Naive thymus-derived CD8-positive, alpha-beta T cell (primary cell): ENCODE data around the gene TSPAN18. TPM values are rescaled to one million over a fixed set of nuclear protein-coding genes. Genes with fewer than 3 reads are reported as not detected.

Experiments used
- ATAC-seq, 2 donors: fragments of 150-1000 bp; cut with Tn5 transposase in 1 of 2; sonication (Bioruptor Pico), chemical (Tn5 transposase) in 1 of 2; 1 replicate in 1 of 2; 2 replicates in 1 of 2; pipeline ENCODE4 v1.10.0; 2021; ENCODE audit warnings: mild to moderate bottlenecking in 2 of 2, moderate library complexity in 2 of 2
- POLR2A ChIA-PET: fragments of 350-600 bp; sonication (Branson Sonifier 250); formaldehyde crosslinking; loops from one replicate; lab custom pipeline; 2021; ENCODE audit warnings: antibody characterized with exemption; lab: Charles Lee
- DNase-seq, 10 donors: peaks; one replicate each; pipeline versions ENCODE4 v3.0.0 to v3.0.0-alpha.2; 2020 to 2022
- H3K27ac Mint-ChIP-seq, 10 donors: one replicate each; pipeline ENCODE4 v1.8.0; 2020 to 2022; ENCODE audit warnings: mild to moderate bottlenecking in 10 of 10, mixed read lengths in 10 of 10, moderate library complexity in 4 of 10, inconsistent platforms in 1 of 10
- H3K27me3 Mint-ChIP-seq, 5 donors: one replicate each; pipeline ENCODE4 v1.8.0; 2021 to 2022; ENCODE audit warnings: mixed read lengths in 5 of 5
- H3K36me3 Mint-ChIP-seq, 3 donors: one replicate each; pipeline ENCODE4 v1.8.0; 2020 to 2022; ENCODE audit warnings: mixed read lengths in 3 of 3, mild to moderate bottlenecking in 2 of 3, inconsistent platforms in 1 of 3
- H3K4me1 Mint-ChIP-seq, 4 donors: one replicate each; pipeline ENCODE4 v1.8.0; 2021 to 2022; ENCODE audit warnings: mixed read lengths in 4 of 4
- H3K4me3 Mint-ChIP-seq, 10 donors: one replicate each; pipeline ENCODE4 v1.8.0; 2020 to 2022; ENCODE audit warnings: mild to moderate bottlenecking in 10 of 10, mixed read lengths in 10 of 10, moderate library complexity in 6 of 10, inconsistent platforms in 1 of 10
- H3K9me3 Mint-ChIP-seq, 9 donors: one replicate each; pipeline ENCODE4 v1.8.0; 2020 to 2022; ENCODE audit warnings: mixed read lengths in 9 of 9, mild to moderate bottlenecking in 3 of 9, inconsistent platforms in 1 of 9, moderate library complexity in 1 of 9
- polyA plus RNA-seq, 3 donors: library from polyadenylated mRNA; unstranded; fragments of 300-500 nt; fragmentation: Illumina TruSeq; gene quantifications; one replicate each; pipeline ENCODE4 v1.2.3, GENCODE V29; 2021
- total RNA-seq, 8 experiments: library from RNA in 2 of 8; stranded (reverse) in 2 of 8; gene quantifications; one replicate each; pipeline ENCODE4 v1.2.3 and lab custom pipeline; 2021 to 2026

TSPAN18 gene
- total and polyA plus RNA-seq, 5 experiments from 2014 or later: 0.73 to 5.5 (median 1.5) TPM

GRCh38 chr11:44941259-44942021, 214.7 kb downstream of the TSPAN18 start:
- no peak overlapping the region for H3K4me3 Mint-ChIP-seq
- H3K4me1 Mint-ChIP-seq: peaks cover 4 to 59% (median 12%) of the 10 kb centered on the region in 4 donors
- H3K36me3 Mint-ChIP-seq: no peaks in the 10 kb centered on the region
- POLR2A ChIA-PET: interaction anchor here (1.2 kb wide), 1 partner anchor 161 kb away, joined by 4 read pairs; no protein-coding TSS in a partner anchor
- peak overlapping the region in 2 of 10 donors; percentile 15 to 27 for H3K27ac Mint-ChIP-seq
- no peaks in the 10 kb centered on the region for H3K9me3 Mint-ChIP-seq
- no peak for DNase-seq
- no peak for ATAC-seq
- no peaks in the 10 kb centered on the region for H3K27me3 Mint-ChIP-seq

DNA sequence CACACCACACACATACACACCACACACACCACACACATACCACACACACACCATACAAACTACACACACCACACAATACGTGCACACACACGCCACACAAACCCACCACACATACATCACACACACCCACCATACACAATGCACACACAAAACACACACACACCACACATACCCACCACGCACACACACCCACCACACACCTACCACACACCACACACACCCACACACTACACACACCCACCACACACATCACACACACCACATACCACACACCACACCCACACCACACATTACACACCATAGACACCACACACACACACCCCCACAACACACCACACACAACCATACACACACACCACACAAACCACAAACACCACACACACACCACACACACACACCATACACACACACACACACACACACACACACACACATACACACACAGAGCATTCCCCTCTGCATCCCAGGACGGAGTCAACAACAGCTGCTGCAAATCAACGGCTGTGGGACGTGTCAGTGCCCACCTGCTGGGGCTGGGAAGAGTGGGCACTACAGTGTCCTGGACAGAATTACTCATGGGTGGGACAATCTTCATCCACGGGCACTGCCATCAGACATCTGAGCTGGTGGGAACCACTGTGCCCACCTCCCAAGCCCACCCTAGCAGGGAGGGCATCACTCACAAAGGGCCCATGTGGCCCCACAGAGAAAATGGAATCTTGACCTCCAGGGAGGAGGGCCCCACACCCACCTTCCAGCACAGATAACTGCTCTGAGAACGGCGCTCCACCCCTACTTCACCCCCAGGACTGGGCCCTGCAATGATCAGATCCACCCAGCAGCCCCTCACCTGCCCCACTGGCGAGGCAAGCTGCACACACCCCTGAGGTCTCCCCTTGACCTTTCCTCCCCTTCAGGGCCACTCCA, 215.5 kb downstream of the TSPAN18 start:
- ATAC-seq (no peak), DNase-seq (no peak)
- Mint-ChIP-seq H3K9me3 (no peaks in the 10 kb centered on the region), H3K4me3 (peak overlapping the region in 1 of 10 donors; percentile 70), H3K36me3 (no peaks in the 10 kb centered on the region), H3K27ac (peak overlapping the region in 3 of 10 donors; percentile 27 to 75 (median 68)), H3K27me3 (no peaks in the 10 kb centered on the region), H3K4me1 (peaks cover 4 to 63% (median 12%) of the 10 kb centered on the region in 4 donors)
- POLR2A ChIA-PET: interaction anchor here (1.2 kb wide), 1 partner anchor 160 kb away, joined by 4 read pairs; no protein-coding TSS in a partner anchor

DNA sequence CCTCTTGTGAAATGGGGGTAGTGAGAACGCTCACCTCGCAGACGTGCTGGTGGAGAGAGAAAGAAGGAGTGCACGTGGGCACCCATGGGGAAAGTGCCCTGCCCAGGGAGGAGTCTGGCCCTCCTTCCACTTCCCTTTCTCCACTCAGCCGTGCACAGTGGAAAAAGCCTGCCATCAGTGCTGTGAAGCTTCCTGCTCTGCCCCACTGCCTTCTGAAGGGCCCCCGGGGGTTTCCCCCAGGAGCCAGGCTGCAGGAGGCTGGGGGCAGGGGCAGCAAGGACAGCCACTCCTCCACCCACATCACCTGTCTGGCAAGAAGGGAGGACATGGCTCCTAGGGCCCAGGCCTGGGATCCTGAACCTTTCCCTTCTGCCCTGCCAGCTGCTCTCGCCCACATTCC, 216.4 kb downstream of the TSPAN18 start:
- no peaks in the 10 kb centered on the region for H3K27me3 Mint-ChIP-seq
- DNase-seq (peak in 1 of 10 donors; percentile 43), ATAC-seq (peak in 1 of 2 donors; percentile 71)
- H3K4me3 Mint-ChIP-seq: peak overlapping the region in 1 of 10 donors; percentile 70
- peak overlapping the region in 3 of 10 donors; percentile 19 to 76 (median 68) for H3K27ac Mint-ChIP-seq
- no peaks in the 10 kb centered on the region for H3K36me3 Mint-ChIP-seq
- no peaks in the 10 kb centered on the region for H3K9me3 Mint-ChIP-seq
- POLR2A ChIA-PET: no interaction called here
- peaks cover 4 to 63% (median 12%) of the 10 kb centered on the region in 4 donors for H3K4me1 Mint-ChIP-seq

DNA sequence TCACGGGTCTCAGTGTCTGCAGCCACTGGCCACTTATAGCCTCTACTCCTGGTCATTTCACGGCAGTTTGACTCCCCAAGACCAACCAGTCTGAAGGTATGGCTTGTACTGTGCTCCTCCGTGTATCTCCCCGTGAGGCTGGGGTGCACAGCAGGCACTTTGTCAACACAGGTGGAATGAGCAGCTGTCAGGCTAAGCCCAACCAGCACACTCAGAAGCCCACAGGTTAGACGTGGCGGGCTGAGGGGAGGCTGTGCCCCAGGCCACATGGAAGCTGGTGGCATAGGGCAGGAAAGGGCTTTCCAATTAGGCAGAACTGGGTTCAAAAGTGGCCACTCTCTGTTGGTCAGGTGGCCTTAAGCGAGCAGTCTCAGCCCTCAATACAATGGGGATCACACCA, 216.9 kb downstream of the TSPAN18 start:
- Mint-ChIP-seq H3K9me3 (no peaks in the 10 kb centered on the region), H3K27me3 (no peaks in the 10 kb centered on the region), H3K36me3 (no peaks in the 10 kb centered on the region), H3K27ac (peak overlapping the region in 4 of 10 donors; percentile 19 to 87 (median 72)), H3K4me3 (peak overlapping the region in 1 of 10 donors; percentile 57), H3K4me1 (peaks cover 4 to 63% (median 12%) of the 10 kb centered on the region in 4 donors)
- no peak for ATAC-seq
- POLR2A ChIA-PET: no interaction called here
- DNase-seq: no peak

- H3K27ac Mint-ChIP-seq: no peak overlapping the region
- DNase-seq: no peak
- peaks cover 8 to 68% (median 15%) of the 10 kb centered on the region in 4 donors for H3K4me1 Mint-ChIP-seq
- H3K4me3 Mint-ChIP-seq: no peak overlapping the region
- no peaks in the 10 kb centered on the region for H3K27me3 Mint-ChIP-seq
- H3K9me3 Mint-ChIP-seq: no peaks in the 10 kb centered on the region
- POLR2A ChIA-PET: no interaction called here
- H3K36me3 Mint-ChIP-seq: no peaks in the 10 kb centered on the region
- no peak for ATAC-seq
These were observed 217.6 kb downstream of the TSPAN18 start for GRCh38 chr11:44944181-44944852.

DNA sequence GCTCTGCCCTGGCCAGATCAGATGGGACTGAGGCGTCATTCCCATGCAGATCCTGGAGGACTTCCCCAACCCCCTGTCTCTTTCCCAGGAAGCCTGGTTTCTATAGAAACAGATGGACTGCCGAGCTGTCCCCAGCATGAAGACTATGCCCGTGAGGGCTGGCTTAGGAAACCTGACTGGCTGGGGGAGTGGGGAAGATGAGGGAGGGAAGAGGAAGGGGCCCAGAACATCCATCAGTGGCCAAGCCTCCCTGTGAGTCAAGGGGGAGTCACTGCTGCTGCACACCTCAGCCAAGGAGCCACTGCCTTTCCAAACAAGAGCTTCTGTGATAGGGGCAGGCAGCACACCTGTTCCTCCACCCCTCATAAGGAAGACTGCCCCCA, 218.1 kb downstream of the TSPAN18 start:
- H3K4me1 Mint-ChIP-seq: peaks cover 8 to 65% (median 16%) of the 10 kb centered on the region in 4 donors
- POLR2A ChIA-PET: no interaction called here
- no peaks in the 10 kb centered on the region for H3K36me3 Mint-ChIP-seq
- no peaks in the 10 kb centered on the region for H3K9me3 Mint-ChIP-seq
- DNase-seq: no peak
- H3K4me3 Mint-ChIP-seq: no peak overlapping the region
- no peak overlapping the region for H3K27ac Mint-ChIP-seq
- ATAC-seq: no peak
- no peaks in the 10 kb centered on the region for H3K27me3 Mint-ChIP-seq

GRCh38 chr11:44945666-44946065, 218.9 kb downstream of the TSPAN18 start:
- POLR2A ChIA-PET: interaction anchor here (0.6 kb wide), 1 partner anchor 9 kb away, joined by 3 read pairs; no protein-coding TSS in a partner anchor
- no peaks in the 10 kb centered on the region for H3K27me3 Mint-ChIP-seq
- H3K4me3 Mint-ChIP-seq: no peak overlapping the region
- H3K4me1 Mint-ChIP-seq: peaks cover 8 to 59% (median 16%) of the 10 kb centered on the region in 4 donors
- DNase-seq (no peak), ATAC-seq (no peak)
- H3K27ac Mint-ChIP-seq: no peak overlapping the region
- H3K9me3 Mint-ChIP-seq: no peaks in the 10 kb centered on the region
- no peaks in the 10 kb centered on the region for H3K36me3 Mint-ChIP-seq

GRCh38 chr11:44946263-44946662, 219.5 kb downstream of the TSPAN18 start:
- H3K9me3 Mint-ChIP-seq: no peaks in the 10 kb centered on the region
- POLR2A ChIA-PET: no interaction called here
- peak overlapping the region in 1 of 10 donors; percentile 18 for H3K27ac Mint-ChIP-seq
- ATAC-seq (no peak), DNase-seq (no peak)
- H3K36me3 Mint-ChIP-seq: no peaks in the 10 kb centered on the region
- H3K4me3 Mint-ChIP-seq: peak overlapping the region in 1 of 10 donors; percentile 41
- H3K4me1 Mint-ChIP-seq: peaks cover 8 to 57% (median 16%) of the 10 kb centered on the region in 4 donors
- no peaks in the 10 kb centered on the region for H3K27me3 Mint-ChIP-seq

DNA sequence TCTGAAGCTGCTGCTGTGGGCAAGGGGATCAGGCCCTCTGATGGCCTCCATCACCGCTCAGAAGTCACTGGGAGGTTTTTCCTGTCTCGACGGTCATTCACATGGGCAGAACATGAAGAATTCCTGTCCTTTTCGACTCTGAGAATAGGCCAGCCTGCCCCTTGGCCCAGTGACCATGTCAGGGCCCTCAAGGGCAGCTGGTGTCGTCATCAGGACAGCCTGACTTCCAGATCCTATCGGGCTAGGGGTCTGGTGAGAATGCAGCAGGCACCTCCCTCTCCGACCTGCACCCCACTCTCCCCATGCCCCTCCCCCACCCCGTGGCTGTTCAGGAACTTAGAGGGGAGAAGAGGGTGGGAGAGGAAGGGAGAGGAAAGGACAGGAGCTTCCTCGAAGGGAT, 220.4 kb downstream of the TSPAN18 start:
- Mint-ChIP-seq H3K36me3 (no peaks in the 10 kb centered on the region), H3K4me1 (peaks cover 10 to 50% (median 16%) of the 10 kb centered on the region in 4 donors), H3K4me3 (no peak overlapping the region), H3K27ac (peak overlapping the region in 1 of 10 donors; percentile 41), H3K27me3 (no peaks in the 10 kb centered on the region), H3K9me3 (no peaks in the 10 kb centered on the region)
- DNase-seq (no peak), ATAC-seq (no peak)
- POLR2A ChIA-PET: no interaction called here

GRCh38 chr11:44948155-44948554, 221.4 kb downstream of the TSPAN18 start:
- POLR2A ChIA-PET: no interaction called here
- peak overlapping the region in 3 of 10 donors; percentile 24 to 53 (median 52) for H3K27ac Mint-ChIP-seq
- H3K36me3 Mint-ChIP-seq: no peaks in the 10 kb centered on the region
- no peaks in the 10 kb centered on the region for H3K27me3 Mint-ChIP-seq
- no peak for DNase-seq
- ATAC-seq: no peak
- peaks cover 8 to 43% (median 10%) of the 10 kb centered on the region in 4 donors for H3K4me1 Mint-ChIP-seq
- no peaks in the 10 kb centered on the region for H3K9me3 Mint-ChIP-seq
- H3K4me3 Mint-ChIP-seq: peak overlapping the region in 6 of 10 donors; percentile 36 to 85 (median 66)

DNA sequence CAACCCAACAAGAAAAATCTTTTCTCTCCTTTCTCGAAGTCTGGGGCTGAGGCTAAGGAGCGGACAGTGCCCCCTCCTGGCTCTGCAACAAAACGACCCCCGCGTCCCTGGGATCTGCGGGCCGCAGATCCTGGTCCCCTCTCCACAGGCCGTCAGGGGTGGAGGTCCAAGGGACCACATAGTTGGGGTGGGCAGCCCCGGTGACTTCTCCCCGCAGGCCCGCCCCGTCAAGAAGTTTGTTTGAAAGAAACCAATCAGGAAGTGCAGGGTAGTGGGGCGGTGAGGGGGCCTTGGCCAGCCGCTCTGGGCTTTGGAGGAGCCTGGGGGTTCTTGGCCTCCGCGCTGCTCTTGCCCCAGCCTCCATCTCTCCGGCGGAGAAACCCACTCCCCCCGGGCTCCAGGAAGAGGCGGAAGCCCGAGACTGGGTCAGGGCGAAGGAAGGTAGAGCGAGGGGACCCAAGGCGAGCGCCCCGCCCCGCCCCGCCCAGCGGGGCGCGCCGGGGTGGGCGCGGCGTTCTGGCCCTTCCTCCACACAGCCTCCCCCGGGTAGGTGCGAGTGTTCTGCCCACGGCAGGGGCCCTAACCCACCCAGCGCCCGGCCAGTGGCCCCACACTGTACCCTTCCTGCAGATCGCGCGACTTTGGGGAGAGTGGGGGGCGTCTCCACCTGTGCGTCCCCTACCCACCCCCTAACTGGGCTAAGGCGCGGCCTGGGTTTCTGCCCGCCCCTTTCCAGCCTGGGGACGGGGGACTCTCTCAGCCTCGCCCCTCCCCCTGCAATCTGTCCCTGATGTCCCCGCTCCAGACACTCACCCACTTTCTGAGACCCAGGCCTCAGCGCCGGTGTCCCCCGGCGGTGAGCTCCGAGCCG, 222.6 kb downstream of the TSPAN18 start:
- no peaks in the 10 kb centered on the region for H3K9me3 Mint-ChIP-seq
- peak overlapping the region in 3 of 10 donors; percentile 53 to 76 (median 71) for H3K27ac Mint-ChIP-seq
- no peaks in the 10 kb centered on the region for H3K36me3 Mint-ChIP-seq
- DNase-seq (peak in 7 of 10 donors; percentile 16 to 37 (median 26)), ATAC-seq (peak; percentile 50 to 56)
- no peaks in the 10 kb centered on the region for H3K27me3 Mint-ChIP-seq
- H3K4me1 Mint-ChIP-seq: peaks cover 4 to 33% (median 6%) of the 10 kb centered on the region in 4 donors
- POLR2A ChIA-PET: interaction anchor here (1.5 kb wide), 1 partner anchor 152 kb away, joined by 3 read pairs; no protein-coding TSS in a partner anchor
- H3K4me3 Mint-ChIP-seq: peak overlapping the region; percentile 80 to 93 (median 86)
